Smooth muscle cell of the brain vasculature (primary cell): ENCODE measurements around the gene CSNK1A1L.

Experiments used
- DNase-seq: peaks from one replicate; pipeline ENCODE4 v3.0.0-alpha.2; 2012; ENCODE audit warnings: low read depth, low spot score

Gene CSNK1A1L

GRCh38 chr13:37107456-37107855, 2.0 kb upstream of the CSNK1A1L start:
- DNase-seq: no peak

GRCh38 chr13:37106642-37107041, 1.2 kb upstream of the CSNK1A1L start:
- no peak for DNase-seq

- DNase-seq: no peak
Measured at GRCh38 chr13:37102896-37103295, 2.6 kb downstream of the CSNK1A1L start.

- no peak for DNase-seq
Measured at GRCh38 chr13:37101201-37101600, 4.3 kb downstream of the CSNK1A1L start.

- DNase-seq: no peak
Measured at GRCh38 chr13:37100731-37101130, 4.7 kb downstream of the CSNK1A1L start.

- no peak for DNase-seq
Measured at GRCh38 chr13:37097076-37097475, 8.4 kb downstream of the CSNK1A1L start.

GRCh38 chr13:37094840-37095239, 10.6 kb downstream of the CSNK1A1L start:
- no peak for DNase-seq

- DNase-seq: no peak
Measured at GRCh38 chr13:37094099-37094498, 11.4 kb downstream of the CSNK1A1L start.

GRCh38 chr13:37091835-37092234, 13.6 kb downstream of the CSNK1A1L start:
- no peak for DNase-seq

- DNase-seq: no peak
Measured at GRCh38 chr13:37090912-37091311, 14.6 kb downstream of the CSNK1A1L start.

GRCh38 chr13:37089495-37089894, 16.0 kb downstream of the CSNK1A1L start:
- no peak for DNase-seq

- no peak for DNase-seq
Measured at GRCh38 chr13:37087486-37087885, 18.0 kb downstream of the CSNK1A1L start.

GRCh38 chr13:37085606-37086005, 19.9 kb downstream of the CSNK1A1L start:
- DNase-seq: no peak

- no peak for DNase-seq
Measured at GRCh38 chr13:37076818-37077217, 28.6 kb downstream of the CSNK1A1L start.

- DNase-seq: no peak
Measured at GRCh38 chr13:37075164-37075563, 30.3 kb downstream of the CSNK1A1L start.

- DNase-seq: peak; percentile 13
Measured at GRCh38 chr13:37074703-37075102, 30.8 kb downstream of the CSNK1A1L start.

GRCh38 chr13:37072024-37072423, 33.4 kb downstream of the CSNK1A1L start:
- DNase-seq: no peak

GRCh38 chr13:37070956-37071355, 34.5 kb downstream of the CSNK1A1L start:
- DNase-seq: no peak

- DNase-seq: no peak
Measured at GRCh38 chr13:37070145-37070695, 35.2 kb downstream of the CSNK1A1L start.

GRCh38 chr13:37069597-37070103, 35.8 kb downstream of the CSNK1A1L start:
- no peak for DNase-seq

- DNase-seq: no peak
Measured at GRCh38 chr13:37068962-37069361, 36.5 kb downstream of the CSNK1A1L start.

- DNase-seq: no peak
Measured at GRCh38 chr13:37067874-37068273, 37.6 kb downstream of the CSNK1A1L start.

- no peak for DNase-seq
Measured at GRCh38 chr13:37065890-37066526, 39.5 kb downstream of the CSNK1A1L start.

GRCh38 chr13:37059848-37060192, 45.6 kb downstream of the CSNK1A1L start:
- no peak for DNase-seq
